GM13976 (cell line): ENCODE results near the gene ZNF74.

Experiments
- DNase-seq: peaks from one replicate; pipeline ENCODE4 v3.0.0; 2012; ENCODE audit warnings: low spot score
- CTCF ChIP-seq: IDR thresholded peaks from 2 replicates; pipeline ENCODE4 v1.5.1; 2012; ENCODE audit warnings: borderline replicate concordance, mild to moderate bottlenecking; ENCODE audit not compliant: insufficient read depth; ENCODE audit errors: extremely low read depth, missing control alignments, control extremely low read depth
- in situ Hi-C: fragments of 300-500 bp; cut with MboI; formaldehyde crosslinking; loops from one replicate; pipeline ENCODE4 v1.12.0; 2022; ENCODE audit warnings: low sequenced_read_pairs, mixed read lengths, inconsistent platforms; ENCODE audit not compliant: unreplicated experiment

ZNF74 gene

GRCh38 chr22:20439928-20440575 is 46.1 kb downstream of the ZNF74 start:
- in situ Hi-C loops, result no loop called here
- no peak for DNase-seq
- TF ChIP-seq CTCF, result no peak

GRCh38 chr22:20440637-20441591 is 47.0 kb downstream of the ZNF74 start:
- TF ChIP-seq CTCF, result no peak
- in situ Hi-C loops, result no loop called here
- DNase-seq, result no peak

GRCh38 chr22:20441631-20442484 is 47.9 kb downstream of the ZNF74 start:
- DNase-seq, result no peak
- in situ Hi-C loops, result no loop called here
- no peak for TF ChIP-seq CTCF

- no peak for DNase-seq
- in situ Hi-C loops, result no loop called here
Measured at GRCh38 chr22:20442485-20443284, 48.7 kb downstream of the ZNF74 start.

GRCh38 chr22:20444325-20444724 is 50.4 kb downstream of the ZNF74 start:
- no peak for TF ChIP-seq CTCF
- no peak for DNase-seq
- in situ Hi-C loops, result no loop called here

More at GRCh38 chr22:20442485-20443284, 48.7 kb downstream of the ZNF74 start:
- no peak for TF ChIP-seq CTCF
